Body of pancreas (tissue), 4 donors: ENCODE results near the gene APMAP. TPM values are rescaled to one million over a fixed set of nuclear protein-coding genes. Genes with fewer than 3 reads are reported as not detected.

Experiments
- ATAC-seq: fragments of 150-250 bp; one replicate; pipeline ENCODE4 v1.9.1; 2016
- DNase-seq, 4 donors: peaks; one replicate each; pipeline ENCODE4 v3.0.0-alpha.2; 2019
- H3K27ac ChIP-seq, 4 donors: fragments of 200-600 bp; sonication (generic); 1 replicate in 3 of 4; 2 replicates in 1 of 4; pipeline versions ENCODE4 v1.5.1 to v1.6.1; 2016 to 2019; ENCODE audit warnings: mild to moderate bottlenecking in 1 of 4, mixed read lengths in 1 of 4, moderate library complexity in 1 of 4
- H3K27me3 ChIP-seq, 2 donors: fragments of 200-600 bp; sonication (generic); one replicate each; pipeline ENCODE4 v1.6.0; 2016; ENCODE audit warnings: mild to moderate bottlenecking in 1 of 2
- H3K36me3 ChIP-seq, 2 donors: fragments of 200-600 bp; sonication (generic); replicated peaks in 1 of 2; 2 replicates each; pipeline ENCODE4 v1.5.1; 2016; ENCODE audit warnings: low read depth in 2 of 2; ENCODE audit not compliant: insufficient read depth in 1 of 2
- H3K4me1 ChIP-seq: fragments of 200-600 bp; sonication (generic); one replicate; pipeline ENCODE4 v1.6.0; 2016
- H3K4me3 ChIP-seq, 2 donors: fragments of 200-600 bp; sonication (generic); 1 replicate in 1 of 2; 2 replicates in 1 of 2; pipeline ENCODE4 v1.5.1; 2016 to 2019
- H3K9me3 ChIP-seq, 3 donors: fragments of 200-600 bp; sonication (generic); 1 replicate in 2 of 3; 2 replicates in 1 of 3; pipeline ENCODE4 v1.5.1; 2016
- CTCF ChIP-seq, 7 experiments: fragments of 450-650 bp in 4 of 7; fragments of 200-600 bp in 3 of 7; sonication (generic) in 3 of 7; IDR thresholded peaks; one replicate each; pipeline ENCODE4 v1.5.1; 2016 to 2019; ENCODE audit warnings: antibody characterized with exemption in 7 of 7
- POLR2A ChIP-seq, 3 donors: fragments of 450-650 bp; IDR thresholded peaks; one replicate each; pipeline ENCODE4 v1.6.1; 2016; ENCODE audit warnings: antibody characterized with exemption in 3 of 3, mild to moderate bottlenecking in 2 of 3
- WGBS, 2 donors: methylation state at CpG; one replicate each; pipeline ENCODE4 v1.1.5; 2017; 5-methylcytosine and 5-hydroxymethylcytosine counted together
- intact Hi-C: fragments of 100-400 bp; cut with DNase I; formaldehyde crosslinking; loops from one replicate; pipeline ENCODE4 v1.15.1; 2023
- total RNA-seq, 2 donors: library from RNA; depleted of rRNA; stranded (reverse); fragments of >200 nt; gene quantifications; one replicate each; pipeline ENCODE4 v1.1.0, GENCODE V29; 2016

The APMAP gene
- total RNA-seq, 2 donors from 2014 or later = 38.9 to 51.4 TPM

DNA sequence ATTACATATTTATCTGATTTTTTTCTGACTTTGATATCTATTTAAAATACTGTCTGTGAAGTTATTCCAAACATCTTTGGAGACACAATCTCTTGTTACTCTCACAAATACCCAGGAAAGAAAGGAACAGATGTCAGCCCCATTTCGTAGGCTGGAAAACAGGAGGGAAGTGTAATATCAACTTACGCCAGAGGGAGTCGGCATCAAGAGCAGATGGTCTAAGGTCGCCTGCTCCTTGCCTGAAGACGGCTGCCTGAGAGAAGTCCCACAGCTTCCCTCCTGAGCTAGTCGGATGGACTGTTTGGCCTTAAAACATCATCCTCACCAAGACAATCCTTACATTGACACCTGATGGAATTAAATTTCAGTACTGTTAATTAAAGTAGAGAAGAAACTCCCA is 30.0 kb downstream of the APMAP start:
- DNase-seq = peak in 1 of 4 donors; percentile 4
- Histone ChIP-seq H3K27me3 (no peaks in the 10 kb centered on the region), H3K4me1 (peaks cover 4% of the 10 kb centered on the region), H3K4me3 (no peak overlapping the region), H3K36me3 (peaks cover 0 to 14% of the 10 kb centered on the region in 2 donors), H3K27ac (no peak overlapping the region), H3K9me3 (no peaks in the 10 kb centered on the region)
- WGBS, 2 donors = 88 to 91% methylated on average over 6 of the region's 6 CpGs
- no peak for ATAC-seq
- intact Hi-C loops = no loop called here
- TF ChIP-seq CTCF (IDR thresholded peaks at IDR 0.05) = no peak
- TF ChIP-seq POLR2A (IDR thresholded peaks at IDR 0.05) = no peak

GRCh38 chr20:24962182-24962492 is 30.4 kb downstream of the APMAP start:
- intact Hi-C loops = no loop called here
- peaks cover 4% of the 10 kb centered on the region for H3K4me1 ChIP-seq
- H3K4me3 ChIP-seq = no peak overlapping the region
- no peak for TF ChIP-seq POLR2A (IDR thresholded peaks at IDR 0.05)
- no peak for TF ChIP-seq CTCF (IDR thresholded peaks at IDR 0.05)
- no peaks in the 10 kb centered on the region for H3K9me3 ChIP-seq
- 84 to 96% methylated on average over 2 of the region's 2 CpGs for WGBS, 2 donors
- H3K36me3 ChIP-seq = peaks cover 0 to 14% of the 10 kb centered on the region in 2 donors
- DNase-seq = no peak
- H3K27me3 ChIP-seq = no peaks in the 10 kb centered on the region
- no peak for ATAC-seq
- H3K27ac ChIP-seq = no peak overlapping the region

DNA sequence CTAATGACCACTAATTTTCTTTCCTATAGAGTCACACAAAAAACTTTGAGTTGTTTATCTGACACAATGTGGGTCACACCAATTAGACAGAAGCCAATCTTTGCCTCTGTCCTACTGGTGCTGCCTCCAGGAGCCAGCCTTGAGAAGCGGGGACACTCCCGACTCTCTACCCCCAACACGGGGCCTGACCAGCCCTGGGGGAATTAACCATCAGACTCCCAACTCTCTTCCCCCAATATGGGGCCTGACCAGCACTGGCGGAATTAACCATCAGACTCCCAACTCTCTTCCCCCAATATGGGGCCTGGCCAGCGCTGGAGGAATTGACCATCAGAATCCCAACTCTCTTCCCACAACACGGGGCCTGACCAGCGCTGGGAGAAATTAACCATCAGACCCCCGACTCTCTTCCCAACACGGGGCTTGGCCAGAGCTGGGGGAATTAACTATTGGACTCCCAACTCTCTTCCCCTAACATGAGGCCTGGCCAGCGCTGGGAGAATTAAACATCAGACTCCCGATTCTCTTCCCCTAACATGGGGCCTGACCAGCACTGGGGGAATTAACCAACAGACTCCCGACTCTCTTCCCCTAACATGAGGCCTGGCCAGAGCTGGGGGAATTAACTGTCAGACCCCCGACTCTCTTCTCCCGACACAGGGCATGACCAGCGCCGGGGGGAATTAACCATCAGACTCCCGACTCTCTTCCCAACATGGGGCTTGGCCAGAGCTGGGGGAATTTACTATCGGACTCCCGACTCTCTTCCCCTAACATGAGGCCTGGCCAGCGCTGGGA is 31.0 kb downstream of the APMAP start:
- no peak for TF ChIP-seq POLR2A (IDR thresholded peaks at IDR 0.05)
- no peak for TF ChIP-seq CTCF (IDR thresholded peaks at IDR 0.05)
- Histone ChIP-seq H3K4me3 (no peak overlapping the region), H3K4me1 (peaks cover 4% of the 10 kb centered on the region), H3K36me3 (peaks cover 0 to 14% of the 10 kb centered on the region in 2 donors), H3K27me3 (no peaks in the 10 kb centered on the region), H3K27ac (no peak overlapping the region), H3K9me3 (no peaks in the 10 kb centered on the region)
- ATAC-seq = no peak
- intact Hi-C loops = no loop called here
- 80 to 86% methylated on average over 20 of the region's 20 CpGs for WGBS, 2 donors
- DNase-seq = peak in 1 of 4 donors; percentile 7

- ATAC-seq (no peak), DNase-seq (no peak)
- TF ChIP-seq CTCF (IDR thresholded peaks at IDR 0.05) (no peak), POLR2A (IDR thresholded peaks at IDR 0.05) (no peak)
- Histone ChIP-seq H3K4me3 (no peak overlapping the region), H3K9me3 (no peaks in the 10 kb centered on the region), H3K27ac (no peak overlapping the region), H3K36me3 (peaks cover 0 to 14% of the 10 kb centered on the region in 2 donors), H3K4me1 (peaks cover 4% of the 10 kb centered on the region), H3K27me3 (no peaks in the 10 kb centered on the region)
- intact Hi-C loops = no loop called here
- WGBS, 2 donors = 57 to 58% methylated on average over 2 of the region's 2 CpGs
Measured at GRCh38 chr20:24960861-24961260, 31.7 kb downstream of the APMAP start.

GRCh38 chr20:24960302-24960801 is 32.2 kb downstream of the APMAP start:
- intact Hi-C loops = no loop called here
- DNase-seq (peak in 2 of 4 donors; percentile 26 to 80), ATAC-seq (peak; percentile 36)
- Histone ChIP-seq H3K27me3 (no peaks in the 10 kb centered on the region), H3K27ac (no peak overlapping the region), H3K9me3 (no peaks in the 10 kb centered on the region), H3K4me3 (no peak overlapping the region), H3K4me1 (peaks cover 4% of the 10 kb centered on the region), H3K36me3 (peaks cover 0 to 13% of the 10 kb centered on the region in 2 donors)
- no peak for TF ChIP-seq CTCF (IDR thresholded peaks at IDR 0.05)
- peak in 1 of 3 donors; percentile 6 for TF ChIP-seq POLR2A (IDR thresholded peaks at IDR 0.05)
- WGBS, 2 donors = 81 to 84% methylated on average over 6 to 8 of the region's 10 CpGs
